WTC11 (cell line): Measurements from ENCODE around the gene ABCB8. TPM values are rescaled to one million over a fixed set of nuclear protein-coding genes. Genes with fewer than 3 reads are reported as not detected.

Experiments used
- ATAC-seq: fragments of 200-7000 bp; cut with Tn5 transposase; 2 replicates; pipeline ENCODE4 v1.10.0; 2021; ENCODE audit warnings: mild to moderate bottlenecking, moderate library complexity
- CTCF ChIA-PET: fragments of 300-600 bp; sonication (Branson Sonifier 250); formaldehyde crosslinking; loops from one replicate; lab custom pipeline; 2021; ENCODE audit warnings: antibody characterized with exemption; lab: Charles Lee
- POLR2A ChIA-PET: fragments of 350-600 bp; sonication (Branson Sonifier 250); formaldehyde crosslinking; loops from one replicate; lab custom pipeline; 2021; ENCODE audit warnings: antibody characterized with exemption; lab: Charles Lee
- DNase-seq: peaks from one replicate; pipeline ENCODE4 v3.0.0; 2021; ENCODE audit warnings: low spot score
- H3K27ac Mint-ChIP-seq: 2 replicates; pipeline ENCODE4 v1.8.0; 2021; ENCODE audit warnings: mixed read lengths
- H3K27me3 Mint-ChIP-seq: 2 replicates; pipeline ENCODE4 v1.8.0; 2021; ENCODE audit warnings: low read depth, mild to moderate bottlenecking, moderate library complexity, mixed read lengths
- H3K36me3 Mint-ChIP-seq: 2 replicates; pipeline ENCODE4 v1.8.0; 2021; ENCODE audit warnings: mixed read lengths
- H3K4me1 Mint-ChIP-seq: 2 replicates; pipeline ENCODE4 v1.8.0; 2022; ENCODE audit warnings: mixed read lengths
- H3K4me3 Mint-ChIP-seq: 2 replicates; pipeline ENCODE4 v1.8.0; 2021; ENCODE audit warnings: mild to moderate bottlenecking, moderate library complexity, mixed read lengths
- H3K9me3 Mint-ChIP-seq: 2 replicates; pipeline ENCODE4 v1.8.0; 2021; ENCODE audit warnings: mixed read lengths
- AR ChIP-seq: fragments of 250-450 bp; sonication (Bioruptor Pico); IDR thresholded peaks from 2 replicates; pipeline ENCODE4 v1.9.0; 2021; ENCODE audit warnings: mild to moderate bottlenecking
- ATF1 ChIP-seq: sonication (generic); formaldehyde crosslinking; IDR thresholded peaks from 2 replicates; pipeline ENCODE4 v1.8.1; 2023; ENCODE audit warnings: mild to moderate bottlenecking, moderate library complexity, missing genetic modification reagents
- ATF2 ChIP-seq: sonication (generic); formaldehyde crosslinking; IDR thresholded peaks from 2 replicates; pipeline ENCODE4 v1.8.1; 2022; ENCODE audit warnings: low read depth, missing genetic modification reagents, borderline replicate concordance
- E2F4 ChIP-seq: sonication (generic); formaldehyde crosslinking; IDR thresholded peaks from 2 replicates; pipeline ENCODE4 v1.8.1; 2022; ENCODE audit warnings: low read depth, mild to moderate bottlenecking, moderate library complexity, missing genetic modification reagents, borderline replicate concordance
- FOXK1 ChIP-seq: sonication (generic); formaldehyde crosslinking; IDR thresholded peaks from 2 replicates; pipeline ENCODE4 v1.8.0; 2022; ENCODE audit warnings: mild to moderate bottlenecking, moderate library complexity, missing genetic modification reagents
- FOXP4 ChIP-seq: sonication (generic); formaldehyde crosslinking; IDR thresholded peaks from 2 replicates; pipeline ENCODE4 v1.8.0; 2022; ENCODE audit warnings: mild to moderate bottlenecking, missing genetic modification reagents
- JAZF1 ChIP-seq: fragments of 250-450 bp; sonication (Bioruptor Pico); IDR thresholded peaks from 2 replicates; pipeline ENCODE4 v1.9.0; 2021; ENCODE audit warnings: moderate library complexity, mild to moderate bottlenecking, inconsistent platforms
- SMAD3 ChIP-seq: sonication (generic); formaldehyde crosslinking; IDR thresholded peaks from 2 replicates; pipeline ENCODE4 v1.8.0; 2022; ENCODE audit warnings: missing genetic modification reagents, mild to moderate bottlenecking, borderline replicate concordance
- SOX15 ChIP-seq: fragments of 250-450 bp; sonication (Bioruptor Pico); IDR thresholded peaks from 2 replicates; pipeline ENCODE4 v1.9.0; 2021; ENCODE audit warnings: mild to moderate bottlenecking
- STAT6 ChIP-seq: sonication (generic); formaldehyde crosslinking; conservative IDR thresholded peaks from 2 replicates; pipeline ENCODE4 v1.8.1; 2023; ENCODE audit warnings: mild to moderate bottlenecking, low read depth, missing genetic modification reagents, moderate library complexity
- TCF7 ChIP-seq: sonication (generic); formaldehyde crosslinking; IDR thresholded peaks from 2 replicates; pipeline ENCODE4 v1.8.0; 2022; ENCODE audit warnings: mild to moderate bottlenecking, low read depth, missing genetic modification reagents, moderate library complexity
- TEAD1 ChIP-seq: sonication (generic); formaldehyde crosslinking; IDR thresholded peaks from 2 replicates; pipeline ENCODE4 v1.8.0; 2022; ENCODE audit warnings: mild to moderate bottlenecking, missing genetic modification reagents
- USF1 ChIP-seq: sonication (generic); formaldehyde crosslinking; IDR thresholded peaks from 2 replicates; pipeline ENCODE4 v1.8.0; 2022; ENCODE audit warnings: mild to moderate bottlenecking, missing genetic modification reagents
- ZNF138 ChIP-seq: sonication (generic); formaldehyde crosslinking; conservative IDR thresholded peaks from 2 replicates; pipeline ENCODE4 v1.8.1; 2022; ENCODE audit warnings: mild to moderate bottlenecking, moderate library complexity, missing genetic modification reagents
- ZNF532 ChIP-seq: fragments of 250-450 bp; sonication (Bioruptor Pico); IDR thresholded peaks from 2 replicates; pipeline ENCODE4 v1.9.0; 2021; ENCODE audit warnings: mild to moderate bottlenecking, borderline replicate concordance
- total RNA-seq: library from RNA; stranded (reverse); gene quantifications from 3 replicates; pipeline ENCODE4 v1.2.3, GENCODE V29; 2021
- TF ChIP-seq, protein P1 (sequence below): fragments of 250-450 bp; sonication (Bioruptor Pico); IDR thresholded peaks from 2 replicates; pipeline ENCODE4 v1.8.0; 2021; ENCODE audit warnings: mild to moderate bottlenecking
- TF ChIP-seq, protein P2 (sequence below): fragments of 250-450 bp; sonication (Bioruptor Pico); IDR thresholded peaks from 2 replicates; pipeline ENCODE4 v1.9.0; 2021; ENCODE audit warnings: mild to moderate bottlenecking

Gene ABCB8
- total RNA-seq, 1 experiment from 2014 or later, result 35.9 TPM

- TF ChIP-seq AR (CRISPR knock-in tag) (no peak), TEAD1 (CRISPR knock-in tag) (no peak), ATF1 (CRISPR knock-in tag) (no peak), E2F4 (CRISPR knock-in tag) (no peak)
- TF ChIP-seq, protein P1, sequence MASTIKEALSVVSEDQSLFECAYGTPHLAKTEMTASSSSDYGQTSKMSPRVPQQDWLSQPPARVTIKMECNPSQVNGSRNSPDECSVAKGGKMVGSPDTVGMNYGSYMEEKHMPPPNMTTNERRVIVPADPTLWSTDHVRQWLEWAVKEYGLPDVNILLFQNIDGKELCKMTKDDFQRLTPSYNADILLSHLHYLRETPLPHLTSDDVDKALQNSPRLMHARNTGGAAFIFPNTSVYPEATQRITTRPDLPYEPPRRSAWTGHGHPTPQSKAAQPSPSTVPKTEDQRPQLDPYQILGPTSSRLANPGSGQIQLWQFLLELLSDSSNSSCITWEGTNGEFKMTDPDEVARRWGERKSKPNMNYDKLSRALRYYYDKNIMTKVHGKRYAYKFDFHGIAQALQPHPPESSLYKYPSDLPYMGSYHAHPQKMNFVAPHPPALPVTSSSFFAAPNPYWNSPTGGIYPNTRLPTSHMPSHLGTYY (CRISPR knock-in tag), result no peak
These were observed 43.0 kb downstream of the ABCB8 start (continued) for GRCh38 chr7:151071032-151071866.

DNA sequence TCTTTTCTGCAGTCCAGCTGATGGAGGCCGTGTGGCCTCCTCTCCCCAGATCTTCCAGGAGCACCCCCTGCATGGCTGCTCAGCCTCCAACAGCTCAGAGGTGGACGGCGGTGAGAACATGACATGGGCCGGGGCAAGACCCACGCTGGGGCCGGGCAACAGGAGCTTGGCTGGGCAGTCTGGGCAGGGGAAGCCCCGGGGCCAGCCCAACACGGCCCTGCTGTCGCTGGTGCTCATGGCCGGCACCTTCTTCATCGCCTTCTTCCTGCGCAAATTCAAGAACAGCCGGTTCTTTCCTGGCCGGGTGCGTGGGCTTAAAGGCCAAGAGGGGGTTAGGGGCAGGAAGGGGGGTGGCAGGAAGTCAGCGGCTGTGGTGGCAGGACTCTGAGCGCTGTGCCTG, 45.7 kb downstream of the ABCB8 start:
- H3K4me3 Mint-ChIP-seq, result no peak overlapping the region
- no peak for ATAC-seq
- DNase-seq, result no peak
- CTCF ChIA-PET, result interaction anchor here (0.9 to 1.3 kb wide), 2 partner anchors 12 kb away, joined by 3 read pairs; no protein-coding TSS in a partner anchor
- H3K4me1 Mint-ChIP-seq, result peaks cover 21% of the 10 kb centered on the region
- no peak overlapping the region for H3K27ac Mint-ChIP-seq
- H3K36me3 Mint-ChIP-seq, result peaks cover 34% of the 10 kb centered on the region
- H3K9me3 Mint-ChIP-seq, result no peaks in the 10 kb centered on the region
- H3K27me3 Mint-ChIP-seq, result no peaks in the 10 kb centered on the region
- POLR2A ChIA-PET, result no interaction called here
- TF ChIP-seq STAT6 (CRISPR knock-in tag) (no peak), JAZF1 (CRISPR knock-in tag) (no peak), ZNF138 (CRISPR knock-in tag) (no peak), FOXP4 (CRISPR knock-in tag) (no peak), SMAD3 (no peak), USF1 (CRISPR knock-in tag) (no peak), ZNF532 (CRISPR knock-in tag) (no peak), TCF7 (CRISPR knock-in tag) (no peak), FOXK1 (no peak), ATF2 (CRISPR knock-in tag) (no peak), SOX15 (CRISPR knock-in tag) (no peak)
- TF ChIP-seq, protein P2, sequence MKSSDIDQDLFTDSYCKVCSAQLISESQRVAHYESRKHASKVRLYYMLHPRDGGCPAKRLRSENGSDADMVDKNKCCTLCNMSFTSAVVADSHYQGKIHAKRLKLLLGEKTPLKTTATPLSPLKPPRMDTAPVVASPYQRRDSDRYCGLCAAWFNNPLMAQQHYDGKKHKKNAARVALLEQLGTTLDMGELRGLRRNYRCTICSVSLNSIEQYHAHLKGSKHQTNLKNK (CRISPR knock-in tag), result no peak
